ENCODE data around the gene MINAR1.

The MINAR1 gene

GRCh38 chr15:79463781-79464270 is 31.7 kb downstream of the MINAR1 start:
- no peak for DNase-seq (ENCODE audit: low read depth in 2 of 2)

GRCh38 chr15:79466488-79466887 is 34.4 kb downstream of the MINAR1 start:
- DNase-seq (ENCODE audit: low read depth in 2 of 2) = no peak

GRCh38 chr15:79467865-79468586 is 35.9 kb downstream of the MINAR1 start:
- no peak for DNase-seq (ENCODE audit: low read depth in 2 of 2)

- no peak for DNase-seq (ENCODE audit: low read depth in 2 of 2)
These were observed 40.3 kb downstream of the MINAR1 start for GRCh38 chr15:79472446-79472845.

- no peak for DNase-seq (ENCODE audit: low read depth in 2 of 2)
These were observed 42.1 kb downstream of the MINAR1 start for GRCh38 chr15:79474252-79474651.

- no peak for DNase-seq (ENCODE audit: low read depth in 2 of 2)
These were observed 43.2 kb downstream of the MINAR1 start for GRCh38 chr15:79475306-79475705.

- no peak for DNase-seq (ENCODE audit: low read depth in 2 of 2)
These were observed 46.0 kb downstream of the MINAR1 start for GRCh38 chr15:79478108-79478507.

GRCh38 chr15:79479616-79480015 is 47.5 kb downstream of the MINAR1 start:
- DNase-seq (ENCODE audit: low read depth in 2 of 2) = no peak

- DNase-seq (ENCODE audit: low read depth in 2 of 2) = no peak
These were observed 49.7 kb downstream of the MINAR1 start for GRCh38 chr15:79481793-79482192.
